Spleen (tissue), 7 donors: ENCODE data around the gene PDLIM4.

Source experiments
- CTCF ChIP-seq, 11 experiments: fragments of 200-600 bp in 7 of 11; fragments of 450-650 bp in 4 of 11; sonication (generic) in 4 of 11; IDR thresholded peaks in 8 of 11; conservative IDR thresholded peaks in 3 of 11; 1 replicate in 7 of 11; 2 replicates in 4 of 11; pipeline versions ENCODE4 v1.4.0 to v1.8.0; 2016 to 2021; ENCODE audit warnings: antibody characterized with exemption in 11 of 11, inconsistent platforms in 4 of 11, mild to moderate bottlenecking in 1 of 11
- POLR2A ChIP-seq, 3 donors: fragments of 450-650 bp; IDR thresholded peaks; one replicate each; pipeline ENCODE4 v1.5.1; 2017; ENCODE audit warnings: antibody characterized with exemption in 3 of 3, mild to moderate bottlenecking in 1 of 3
- donor health status: DM: no; HTN: no; CAD: no; lungs with moderate emphysema.
- donor health status: DM: no; HTN: no; CAD: no.
- donor health status: DM: no; HTN: no; CAD: no.

- TF ChIP-seq CTCF (IDR thresholded peaks at IDR 0.05 in 8 of 11, conservative IDR thresholded peaks at IDR 0.05 in 3 of 11): no peak
- TF ChIP-seq POLR2A (IDR thresholded peaks at IDR 0.05): no peak
Observed at GRCh38 chr5:132270706-132271105, 13.2 kb downstream of the PDLIM4 start.
